ENCODE data around the gene CCT7. TPM values are rescaled to one million over a fixed set of nuclear protein-coding genes. Genes with fewer than 3 reads are reported as not detected.

Gene CCT7
- total and polyA plus RNA-seq, 8 donors, result 72.7 to 141 (median 105) TPM

DNA sequence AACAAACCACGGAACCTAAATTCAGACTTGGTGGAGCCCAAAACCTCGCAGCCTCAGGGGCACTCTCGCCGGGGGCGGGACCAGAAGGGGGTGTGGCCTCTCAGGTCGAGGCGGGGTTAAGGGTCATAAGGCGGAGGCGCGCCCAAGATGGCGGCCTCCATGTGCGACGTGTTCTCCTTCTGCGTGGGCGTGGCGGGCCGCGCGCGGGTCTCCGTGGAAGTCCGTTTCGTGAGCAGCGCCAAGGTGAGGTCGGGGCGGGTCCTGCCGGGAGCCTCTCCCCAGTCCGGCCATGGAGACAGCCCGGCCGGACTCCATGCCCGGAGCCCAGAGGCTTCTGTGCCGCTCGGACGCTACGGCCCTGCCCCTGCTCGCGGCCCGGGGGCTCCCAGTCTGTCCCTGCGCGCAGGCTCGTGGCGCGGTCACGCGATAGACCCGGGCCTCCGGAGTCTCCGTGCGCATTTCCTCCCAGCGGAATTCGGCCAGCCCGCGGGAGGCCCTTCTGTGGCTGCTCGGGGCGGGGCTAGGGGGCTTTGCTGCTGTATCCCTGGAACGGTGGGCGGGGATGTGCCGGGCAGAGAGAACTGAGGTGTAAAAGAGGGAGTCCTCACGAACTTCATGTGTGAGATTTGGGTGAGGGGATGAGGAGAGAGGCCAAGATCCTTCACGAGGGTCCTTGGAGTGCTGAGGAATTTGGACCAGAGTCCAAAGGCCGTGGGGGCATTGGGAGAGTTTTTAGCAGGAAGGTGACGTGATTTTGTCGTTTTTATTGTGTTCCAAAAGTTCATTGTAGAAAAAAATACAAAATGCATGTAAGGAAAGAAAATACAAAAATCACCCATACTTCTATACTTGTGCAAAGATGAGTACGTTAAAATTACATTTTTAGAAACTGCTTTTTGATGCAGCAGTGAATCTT lies 19.7 kb upstream of the CCT7 start, which contains the start of gene SMYD5:
Gene SMYD5 (plus strand): TSS at position 126 of the 916 bp plus-strand sequence. CDS start 22 bp downstream, at position 148.
- 0 to 1% methylated on average over 60 to 64 of the region's 64 CpGs for WGBS, 2 donors
- no peak for FAIRE-seq

GRCh38 chr2:73215254-73215653 lies 18.9 kb upstream of the CCT7 start:
- no peak for FAIRE-seq

More for the DNA sequence above, 19.7 kb upstream of the CCT7 start, which contains the start of gene SMYD5:
- H3K27ac ChIP-seq, result peak within 1 kb of the TSS; percentile 47 to 69 (median 48)
- H3K4me3 ChIP-seq, result peak within 1 kb of the TSS; percentile 95 to 100 (median 98)
- H3K9me3 ChIP-seq, result no peaks in the 10 kb centered on the region
- peak; percentile 92 to 97 (median 96) for ATAC-seq
- no peaks in the 10 kb centered on the region for H3K27me3 ChIP-seq
- no peak for TF ChIP-seq CTCF (IDR thresholded peaks at IDR 0.05)
- intact Hi-C loops (cut with DNase I), result no loop called here
- peaks cover 0 to 3% (median 0%) of the 10 kb centered on the region in 3 donors for H3K4me1 ChIP-seq
- DNase-seq, result peak; percentile 77 to 90 (median 86)
- no peaks in the 10 kb centered on the region for H3K36me3 ChIP-seq

DNA sequence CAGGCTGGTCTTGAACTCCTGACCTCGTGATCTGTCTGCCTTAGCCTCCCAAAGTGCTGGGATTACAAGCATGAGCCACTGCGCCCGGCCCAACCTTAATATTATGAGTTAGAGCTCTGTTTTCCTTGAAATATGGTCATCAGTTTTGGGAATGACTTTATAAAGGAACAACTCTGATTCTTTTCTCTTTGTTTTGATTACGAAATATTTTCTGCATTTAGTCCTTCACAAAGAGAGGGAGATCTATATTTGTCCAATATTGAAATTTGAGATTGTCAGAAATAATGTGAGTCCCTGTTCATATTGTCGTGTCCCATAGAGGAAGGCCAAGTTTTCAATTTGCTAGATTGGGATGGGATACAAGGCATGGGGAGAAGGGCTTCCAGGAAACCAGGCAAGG lies 16.9 kb upstream of the CCT7 start:
- no peaks in the 10 kb centered on the region for H3K27me3 ChIP-seq
- H3K4me1 ChIP-seq, result peaks cover 0 to 3% (median 0%) of the 10 kb centered on the region in 3 donors
- no peak for FAIRE-seq
- H3K36me3 ChIP-seq, result peaks cover 0 to 12% (median 0%) of the 10 kb centered on the region in 3 donors
- H3K4me3 ChIP-seq, result no peak overlapping the region
- 89 to 93% methylated on average over 5 of the region's 5 CpGs for WGBS, 2 donors
- no peak overlapping the region for H3K27ac ChIP-seq
- DNase-seq, result no peak
- ATAC-seq, result no peak
- intact Hi-C loops (cut with DNase I), result no loop called here
- no peak for TF ChIP-seq CTCF (IDR thresholded peaks at IDR 0.05)
- H3K9me3 ChIP-seq, result no peaks in the 10 kb centered on the region

More at GRCh38 chr2:73215254-73215653, 18.9 kb upstream of the CCT7 start:
- Histone ChIP-seq H3K27ac (no peak overlapping the region), H3K4me1 (peaks cover 0 to 3% (median 0%) of the 10 kb centered on the region in 3 donors), H3K36me3 (no peaks in the 10 kb centered on the region), H3K27me3 (no peaks in the 10 kb centered on the region), H3K9me3 (no peaks in the 10 kb centered on the region), H3K4me3 (peak overlapping the region in 1 of 4 donors; percentile 100)
- no peak for TF ChIP-seq CTCF (IDR thresholded peaks at IDR 0.05)
- no peak for ATAC-seq
- DNase-seq, result no peak
- 53 to 58% methylated on average over 4 of the region's 4 CpGs for WGBS, 2 donors
- intact Hi-C loops (cut with DNase I), result no loop called here

DNA sequence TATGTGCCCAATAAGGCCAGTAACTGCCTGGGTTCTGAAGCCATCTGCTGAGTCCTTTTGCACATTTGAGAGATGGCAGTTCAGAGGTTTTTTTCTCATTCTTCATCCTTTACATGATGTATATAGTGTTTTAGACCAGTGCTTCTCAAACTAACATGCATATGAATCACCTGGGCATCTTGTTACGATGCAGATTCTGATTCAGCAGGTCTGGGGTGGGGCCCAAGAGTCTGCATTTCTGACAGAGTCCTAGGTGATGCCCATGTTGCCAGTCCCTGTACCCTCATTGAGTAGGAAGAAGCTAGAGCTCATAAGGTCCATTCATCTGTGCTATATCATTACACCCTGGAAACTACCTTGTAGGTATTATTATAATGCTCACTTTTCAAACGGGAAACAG lies 16.3 kb upstream of the CCT7 start:
- no peak overlapping the region for H3K27ac ChIP-seq
- intact Hi-C loops (cut with DNase I), result no loop called here
- no peak for TF ChIP-seq CTCF (IDR thresholded peaks at IDR 0.05)
- peaks cover 0 to 3% (median 0%) of the 10 kb centered on the region in 3 donors for H3K4me1 ChIP-seq
- no peak for DNase-seq
- no peaks in the 10 kb centered on the region for H3K27me3 ChIP-seq
- no peak for FAIRE-seq
- no peak for ATAC-seq
- 84 to 86% methylated on average over 2 of the region's 2 CpGs for WGBS, 2 donors
- H3K9me3 ChIP-seq, result no peaks in the 10 kb centered on the region
- H3K4me3 ChIP-seq, result no peak overlapping the region
- H3K36me3 ChIP-seq, result peaks cover 0 to 17% (median 0%) of the 10 kb centered on the region in 3 donors

All from pancreas (tissue), 10 donors.